Measurements from ENCODE around the gene FAM117A. TPM values are rescaled to one million over a fixed set of nuclear protein-coding genes. Genes with fewer than 3 reads are reported as not detected.

The FAM117A gene
- total RNA-seq (2013; cell fraction: nucleolus; rRNA removed), result 18.9 and 25.4 TPM in 2 replicates
- total RNA-seq (2014; rRNA removed) (16.8 and 21.3 TPM in 2 replicates), total RNA-seq (2014; rRNA removed; fragmentation: Illumina TruSeq; extraction: Trizol) (10.9 and 11.9 TPM in 2 replicates), total RNA-seq (2021) (21.2 and 24.8 TPM in 2 replicates), polyA plus RNA-seq (2011; rRNA removed) (9.3 and 17.5 TPM in 2 replicates), polyA plus RNA-seq (2014; fragmentation: Illumina TruSeq; extraction: Trizol) (15.4 and 24.6 TPM in 2 replicates), polyA plus RNA-seq (2014; fragmentation: Nextera tagmentation; extraction: Ambion mirVana) (1 to 10 TPM; 2.1 to 3.3 TPM), polyA plus RNA-seq (2014; rRNA removed) (24.5 and 25.8 TPM in 2 replicates), polyA plus RNA-seq (2016; fragmentation: Nextera tagmentation; extraction: Ambion mirVana) (10 to 100 TPM; 18.7 to 29.6 TPM), polyA minus RNA-seq (2011; rRNA and poly(A)+ RNA removed) (10.5 and 29.3 TPM in 2 replicates), Bru-seq, nascent RNA (percentile 71 among the genes with signal in this experiment), BruChase-seq, experiment 1, labeled RNA remaining after a 6-hour chase (percentile 70 among the genes with signal in this experiment), BruChase-seq, experiment 2, labeled RNA remaining after a 2-hour chase (percentile 68 among the genes with signal in this experiment)
- 20.4 TPM for polyA plus RNA-seq (2011; ENCODE audit: low read depth)
- 20.8 and 23.2 TPM in 2 replicates for polyA plus RNA-seq (2011; cell fraction: cytosol; rRNA removed)
- polyA plus RNA-seq (2011; cell fraction: nucleus; rRNA removed), result 23.2 and 28.5 TPM in 2 replicates
- polyA plus RNA-seq (2012), result 30.8 and 33.5 TPM in 2 replicates
- polyA minus RNA-seq (2011; cell fraction: cytosol; rRNA and poly(A)+ RNA removed), result 8.6 and 10.8 TPM in 2 replicates
- 12.2 and 18.0 TPM in 2 replicates for polyA minus RNA-seq (2011; cell fraction: nucleus; rRNA and poly(A)+ RNA removed)
- long read RNA-seq, experiment 1, partial matches to known transcripts, result 0 of 5 reads
- long read RNA-seq, experiment 1, other reads (novel, unspliced or antisense), result 5 of 5 reads
- long read RNA-seq, experiment 2, partial matches to known transcripts, result 0 of 5 reads
- long read RNA-seq, experiment 2, other reads (novel, unspliced or antisense), result 5 of 5 reads

GRCh38 chr17:49763735-49764558 is at the start of gene FAM117A:
Gene FAM117A, minus strand, starts transcription at chr17:49764131. Its CDS starts 44 bp downstream, at chr17:49764087.
- ATAC-seq, result peak; percentile 98
- no peaks in the 10 kb centered on the region for H3K36me3 ChIP-seq (ENCODE audit: control insufficient read depth in 2 of 2, insufficient read depth in 2 of 2, low read length in 1 of 2)
- peak; percentile 98 for FAIRE-seq
- peak within 1 kb of the TSS; percentile 43; the same call in 1 of the 2 replicates for H3K9ac ChIP-seq (ENCODE audit: control insufficient read depth, insufficient read depth, low read length)
- H3K27ac ChIP-seq (ENCODE audit: control insufficient read depth, insufficient read depth), result no peak within 1 kb of the TSS
- intact Hi-C loops (cut with micrococcal nuclease; ENCODE audit: unreplicated experiment) (loop anchor here (5.0 kb wide), 1 partner anchor 57 kb away; the partner anchor contains the start of gene SLC35B1), in situ Hi-C loops (cut with MboI) (no loop called here)
- DNase-seq (ENCODE audit: low read depth, low spot score), result peak; percentile 99
- no peaks in the 10 kb centered on the region for H3K9me3 ChIP-seq (replicated peaks; ENCODE audit: control insufficient read depth, insufficient read depth, low read length)
- H3K4me2 ChIP-seq (ENCODE audit: control insufficient read depth, insufficient read depth), result peak within 1 kb of the TSS; percentile 91
- peaks cover 18% of the 10 kb centered on the region for H3K4me1 ChIP-seq (ENCODE audit: control insufficient read depth, insufficient read depth, low read length)
- peaks cover 21% of the 10 kb centered on the region for H3K79me2 ChIP-seq (ENCODE audit: control insufficient read depth, insufficient read depth, low read length)
- ChIA-PET RAD21 (ENCODE audit: unreplicated experiment) (interaction anchor here (0.6 to 4.3 kb wide), 17 partner anchors 8 to 570 kb away, joined by 3 to 37 read pairs (median 5); partner anchors contain the start of genes KAT7 and SLC35B1), POLR2A (interaction anchor here (0.5 to 8.5 kb wide), 12 partner anchors 8 to 1509 kb away, joined by 3 to 116 read pairs (median 4); partner anchors contain the start of genes KAT7 and SLC35B1), CTCF (interaction anchor here (0.6 to 4.2 kb wide), 17 partner anchors 8 to 206 kb away, joined by 3 to 36 read pairs (median 3); partner anchors contain the start of gene SLC35B1), SMC1A (ENCODE audit: uncharacterized antibody, unreplicated experiment) (interaction anchor here (0.6 to 12.5 kb wide), 14 partner anchors 8 to 117 kb away, joined by 3 to 128 read pairs (median 4); partner anchors contain the start of gene SLC35B1)
- no TSS peak for BruUV-seq (replicated peaks)
- H3K27me3 ChIP-seq (replicated peaks in 1 of 2; ENCODE audit: control insufficient read depth in 2 of 2, insufficient read depth in 2 of 2, low read length in 1 of 2), result 0 out of 4 replicates have a peak, but pooled peaks cover 0 to 1% of the 10 kb centered on the region in 2 experiments
- H3K4me3 ChIP-seq, result peak within 1 kb of the TSS; percentile 86
- no peaks in the 10 kb centered on the region; the same call in 1 of the 2 replicates for H4K20me1 ChIP-seq (ENCODE audit: control insufficient read depth, insufficient read depth)
- whole genome bisulfite sequencing (ENCODE audit: insufficient coverage, insufficient replicate concordance, low lambda C conversion rate, missing lambda C conversion rate), result 1% methylated on average over 28 of the region's 53 CpGs
- peak within 1 kb of the TSS; percentile 70 for H2AFZ ChIP-seq (ENCODE audit: control insufficient read depth, low read depth, low read length)
- TF ChIP-seq USF2 (IDR thresholded peaks at IDR 0.05; ENCODE audit: borderline replicate concordance, low read depth, low read length) (peak; percentile 79), EED (IDR thresholded peaks at IDR 0.05; ENCODE audit: low read depth) (no peak), YBX1 (IDR thresholded peaks at IDR 0.05) (no peak), FOXK2 (IDR thresholded peaks at IDR 0.05) (no peak), SPI1 (IDR thresholded peaks at IDR 0.05; ENCODE audit: borderline replicate concordance, insufficient read depth, low read depth, low read length) (no peak), BMI1 (IDR thresholded peaks at IDR 0.05; ENCODE audit: borderline replicate concordance) (no peak), SP1 (IDR thresholded peaks at IDR 0.05; ENCODE audit: low read depth, low read length) (peak; percentile 97), PAX5 (IDR thresholded peaks at IDR 0.05; ENCODE audit: borderline replicate concordance, low read depth, low read length) (no peak), POLR2AphosphoS5 (IDR thresholded peaks at IDR 0.05; ENCODE audit: low read length) (peak; percentile 82), NFXL1 (IDR thresholded peaks at IDR 0.05; ENCODE audit: borderline replicate concordance) (no peak), PRDM15 (CRISPR knock-in tag; IDR thresholded peaks at IDR 0.05) (peak; percentile 94), SMAD5 (IDR thresholded peaks at IDR 0.05; ENCODE audit: low read depth) (peak; percentile 86; the same call in 1 of the 2 replicates), PML (IDR thresholded peaks at IDR 0.05; ENCODE audit: low read length) (no peak), WRNIP1 (IDR thresholded peaks at IDR 0.05; ENCODE audit: borderline replicate concordance, low read depth, low read length) (no peak)

All from GM12878 (cell line).